MV-4-11 (cell line): ENCODE results near the gene SCN1B.

Experiments
- DNase-seq: peaks from one replicate; lab custom pipeline; 2025; lab: John Stamatoyannopoulos, UW

Gene SCN1B

DNA sequence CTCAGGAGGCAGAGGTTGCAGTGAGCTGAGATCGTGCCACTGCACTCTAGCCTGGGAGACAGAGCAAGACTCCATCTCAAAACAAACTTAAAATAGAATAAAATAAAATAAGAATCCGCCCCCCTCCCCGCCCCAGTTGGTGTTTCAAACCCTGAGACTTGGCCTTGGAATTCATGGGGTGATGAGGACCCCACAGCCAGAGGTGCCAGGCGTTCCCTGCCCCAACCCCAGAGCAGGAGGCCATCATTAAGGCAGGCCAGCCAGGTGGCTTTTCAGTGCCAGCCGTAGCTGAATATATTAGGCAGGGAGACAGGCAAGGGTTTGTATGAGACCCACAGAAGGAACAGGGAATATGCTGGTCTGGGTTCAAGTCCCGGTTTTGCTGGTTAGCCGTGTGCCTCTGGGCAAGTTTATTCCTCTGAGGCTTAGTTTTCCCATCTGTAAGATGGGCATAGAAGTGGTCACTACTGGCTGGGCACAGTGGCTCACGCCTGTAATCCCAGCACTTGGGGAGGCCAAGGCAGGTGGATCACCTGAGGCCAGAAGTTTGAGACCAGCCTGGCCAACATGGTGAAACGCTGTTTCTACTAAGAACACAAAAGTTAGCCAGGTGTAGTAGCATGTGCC lies 23.5 kb downstream of the SCN1B start:
- DNase-seq: no peak

DNA sequence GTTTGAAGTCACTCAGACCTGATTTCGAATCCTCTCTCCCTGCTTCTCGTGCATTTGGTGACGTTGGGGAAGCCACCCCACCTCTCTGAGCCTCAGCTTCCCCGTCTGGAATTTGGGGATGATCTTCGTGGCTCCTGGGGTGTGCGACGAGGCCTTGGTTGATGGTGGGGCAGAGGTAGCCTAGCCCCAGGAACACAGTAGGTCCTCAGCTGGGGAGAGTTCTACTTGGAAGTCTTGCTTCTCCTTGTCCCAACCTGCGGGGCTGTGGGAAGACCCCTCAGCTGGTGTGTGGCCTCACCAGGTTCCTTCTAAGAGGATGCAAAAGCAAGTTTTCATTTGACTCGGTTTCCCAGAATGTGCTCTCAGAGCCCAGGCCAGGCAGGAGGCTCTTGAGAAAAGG lies 24.4 kb downstream of the SCN1B start:
- DNase-seq: no peak

DNA sequence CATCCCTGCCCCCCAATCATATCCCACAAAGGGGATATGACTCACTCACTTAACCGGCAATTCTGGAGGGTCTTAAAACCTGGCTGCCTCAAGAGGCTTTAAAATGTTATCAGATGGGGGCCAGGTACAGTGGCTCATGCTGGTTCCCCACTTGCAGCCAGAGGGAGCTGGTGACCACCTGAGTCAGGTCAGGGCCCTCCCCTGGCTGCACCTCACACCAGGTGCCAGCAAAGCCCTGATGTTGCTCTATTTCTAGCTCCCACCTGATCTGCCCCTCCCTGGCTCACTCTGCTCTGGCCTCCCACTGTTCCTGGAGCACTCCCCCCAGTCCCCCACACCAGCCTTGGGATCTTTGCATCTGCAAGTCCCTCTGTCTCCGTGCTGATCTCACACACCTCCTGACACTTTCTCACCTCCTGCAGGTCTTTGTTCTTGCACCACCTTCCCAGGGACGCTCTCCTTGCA lies 25.5 kb downstream of the SCN1B start:
- DNase-seq: no peak

DNA sequence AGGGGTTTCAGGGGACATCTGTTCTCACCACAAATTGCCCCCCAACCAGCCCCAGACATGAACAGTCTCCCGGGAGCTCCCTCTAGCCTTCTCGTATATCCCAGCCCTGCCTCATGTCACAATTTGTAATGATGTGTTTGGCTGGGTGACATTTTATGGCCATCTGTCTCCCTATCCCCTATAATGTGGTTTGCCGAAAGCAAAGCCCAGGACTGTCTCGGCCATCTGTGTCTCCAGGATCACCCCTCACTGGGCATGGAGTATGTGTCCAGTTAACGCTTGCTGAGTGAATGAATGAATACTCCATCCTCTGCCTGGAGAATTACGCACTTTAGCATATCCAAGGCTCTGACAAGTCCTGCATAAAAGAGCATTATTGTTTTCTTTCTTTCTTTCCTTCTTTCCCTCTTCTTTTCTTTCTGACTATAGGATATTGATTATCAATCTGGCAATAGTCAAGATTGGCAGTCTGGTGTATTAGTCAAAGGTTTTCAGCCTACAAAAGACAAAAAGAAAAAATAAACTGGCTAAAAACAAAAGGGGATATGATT lies 26.3 kb downstream of the SCN1B start:
- no peak for DNase-seq

DNA sequence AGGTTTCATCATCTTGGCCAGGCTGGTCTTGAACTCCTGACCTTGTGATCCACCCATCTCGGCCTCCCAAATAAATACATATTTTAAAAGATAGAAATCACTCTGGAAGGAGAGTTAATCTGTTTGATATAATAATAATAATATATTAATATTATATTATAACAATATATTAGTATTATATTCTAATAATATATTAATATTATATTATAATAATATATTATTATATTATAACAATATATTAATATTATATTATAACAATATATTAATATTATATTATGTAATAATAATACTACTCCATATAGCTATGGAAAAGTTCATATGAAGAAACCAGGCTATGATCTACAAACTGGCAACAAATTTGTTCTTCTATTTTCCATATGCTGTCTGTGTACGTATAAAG lies 28.1 kb downstream of the SCN1B start:
- no peak for DNase-seq

DNA sequence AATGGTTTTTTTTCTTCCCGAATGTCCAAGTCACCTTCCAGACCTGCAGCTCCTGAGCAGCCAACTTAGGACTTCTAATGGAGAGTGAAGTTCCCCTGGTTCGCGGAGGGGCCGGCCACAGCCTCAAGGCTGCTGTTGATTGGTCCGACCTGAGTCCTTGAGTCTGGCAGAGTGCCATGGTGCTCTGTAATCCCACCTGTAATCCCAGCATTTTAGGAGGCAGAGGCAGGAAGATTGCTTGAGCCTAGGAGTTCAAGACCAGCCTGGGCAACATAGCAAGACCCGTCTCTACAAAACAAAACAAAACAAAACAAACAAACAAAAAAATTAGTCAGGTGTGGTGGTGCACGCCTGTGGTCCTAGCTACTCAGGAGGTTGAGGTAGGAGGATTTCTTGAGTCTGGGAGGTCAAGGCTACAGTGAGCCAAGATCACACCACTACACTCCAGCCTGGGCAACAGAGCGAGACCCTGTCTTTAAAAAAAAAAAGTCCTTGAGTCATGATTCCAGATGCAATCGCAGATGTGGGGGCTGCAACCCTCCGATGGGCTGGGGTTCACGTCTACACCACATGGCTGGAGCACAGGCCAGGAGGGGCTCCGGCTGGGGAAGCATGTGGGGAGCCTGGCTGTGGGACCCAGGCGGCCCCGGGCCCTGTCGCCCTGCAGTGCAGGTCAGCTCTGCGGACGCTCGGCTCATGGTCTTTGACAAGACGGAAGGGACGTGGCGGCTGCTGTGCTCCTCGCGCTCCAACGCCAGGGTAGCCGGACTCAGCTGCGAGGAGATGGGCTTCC lies 28.9 kb downstream of the SCN1B start:
- no peak for DNase-seq

DNA sequence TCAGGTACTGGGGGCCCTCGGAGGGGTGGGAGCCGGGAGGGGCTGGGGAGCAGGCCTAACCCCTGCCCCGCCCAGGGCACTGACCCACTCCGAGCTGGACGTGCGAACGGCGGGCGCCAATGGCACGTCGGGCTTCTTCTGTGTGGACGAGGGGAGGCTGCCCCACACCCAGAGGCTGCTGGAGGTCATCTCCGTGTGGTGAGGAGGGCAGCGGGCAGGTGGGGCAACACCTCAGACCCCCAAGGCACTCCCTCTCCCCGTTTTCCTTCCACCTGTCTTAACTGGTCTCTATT lies 29.5 kb downstream of the SCN1B start:
- DNase-seq: no peak

DNA sequence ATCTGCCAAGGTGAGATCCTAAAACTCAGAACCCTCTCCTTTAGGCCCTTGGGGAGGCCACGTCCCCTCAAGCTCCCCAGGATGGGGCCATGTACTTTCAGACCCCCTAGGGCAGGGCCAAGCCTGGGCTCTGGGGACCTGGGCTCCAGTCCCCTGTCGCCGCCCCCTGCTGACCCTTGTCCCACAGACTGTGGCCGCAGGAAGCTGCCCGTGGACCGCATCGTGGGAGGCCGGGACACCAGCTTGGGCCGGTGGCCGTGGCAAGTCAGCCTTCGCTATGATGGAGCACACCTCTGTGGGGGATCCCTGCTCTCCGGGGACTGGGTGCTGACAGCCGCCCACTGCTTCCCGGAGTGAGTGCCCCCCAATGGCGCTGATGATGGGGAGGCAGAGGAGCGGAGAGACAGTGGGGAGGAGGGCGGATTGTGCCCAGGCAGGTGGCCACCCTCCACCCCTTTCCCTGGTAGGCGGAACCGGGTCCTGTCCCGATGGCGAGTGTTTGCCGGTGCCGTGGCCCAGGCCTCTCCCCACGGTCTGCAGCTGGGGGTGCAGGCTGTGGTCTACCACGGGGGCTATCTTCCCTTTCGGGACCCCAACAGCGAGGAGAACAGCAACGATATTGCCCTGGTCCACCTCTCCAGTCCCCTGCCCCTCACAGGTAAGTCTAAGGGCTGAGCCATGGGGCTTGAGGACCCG lies 30.0 kb downstream of the SCN1B start:
- no peak for DNase-seq

DNA sequence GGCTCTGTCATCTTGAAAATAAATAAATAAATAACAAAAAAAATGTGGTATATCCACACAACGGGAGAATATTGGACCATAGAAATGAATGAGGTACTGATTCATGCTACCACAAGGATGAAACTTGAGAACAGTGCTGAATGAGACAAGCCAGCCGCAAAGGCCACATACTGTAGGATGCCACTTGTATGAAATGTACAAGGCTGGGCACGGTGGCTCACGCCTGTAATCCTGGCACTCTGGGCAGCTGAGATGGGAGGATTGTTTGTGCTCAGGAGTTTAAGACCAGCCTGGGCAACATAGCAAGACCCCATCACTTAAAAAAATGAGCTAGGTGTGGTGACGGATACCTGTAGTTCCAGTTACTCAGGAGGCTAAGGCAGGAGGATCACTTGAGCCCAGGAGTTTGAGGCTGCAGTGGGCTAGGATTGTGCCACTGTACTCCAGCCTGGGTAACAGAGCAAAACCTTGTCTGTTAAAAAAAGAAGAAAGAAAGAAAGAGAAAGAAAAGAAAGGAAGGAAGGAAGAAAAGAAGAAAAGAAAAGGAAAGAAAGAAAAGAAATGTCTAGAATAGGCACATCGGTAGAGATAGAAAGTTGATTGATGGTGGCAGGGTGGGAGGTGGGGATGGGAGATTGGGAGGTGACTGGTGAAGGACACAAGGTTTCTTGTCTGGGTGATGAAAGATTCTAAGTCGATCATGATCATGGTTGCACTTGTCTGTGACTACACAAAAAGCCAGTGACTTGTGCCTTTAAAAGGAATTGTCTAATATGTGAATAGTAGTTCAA lies 31.5 kb downstream of the SCN1B start:
- no peak for DNase-seq

DNA sequence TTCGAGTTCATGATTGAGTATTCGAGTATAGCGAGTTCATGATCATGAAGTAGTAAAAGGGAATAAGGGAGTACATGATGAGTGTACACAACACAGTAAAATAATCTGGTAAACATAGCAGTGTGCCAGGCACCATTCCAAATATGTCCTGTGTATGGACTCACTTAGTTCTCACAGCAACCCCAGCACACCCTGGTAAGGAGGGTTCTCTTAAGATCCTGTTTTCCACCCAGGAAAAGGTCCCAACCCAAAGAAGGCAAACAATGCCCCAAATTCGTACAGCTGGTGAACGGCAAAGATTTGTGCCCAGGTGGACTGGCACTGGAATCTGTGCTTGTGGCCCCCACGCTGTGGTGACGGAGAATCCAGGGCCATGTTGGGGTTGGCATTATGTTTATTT lies 32.7 kb downstream of the SCN1B start:
- no peak for DNase-seq

DNA sequence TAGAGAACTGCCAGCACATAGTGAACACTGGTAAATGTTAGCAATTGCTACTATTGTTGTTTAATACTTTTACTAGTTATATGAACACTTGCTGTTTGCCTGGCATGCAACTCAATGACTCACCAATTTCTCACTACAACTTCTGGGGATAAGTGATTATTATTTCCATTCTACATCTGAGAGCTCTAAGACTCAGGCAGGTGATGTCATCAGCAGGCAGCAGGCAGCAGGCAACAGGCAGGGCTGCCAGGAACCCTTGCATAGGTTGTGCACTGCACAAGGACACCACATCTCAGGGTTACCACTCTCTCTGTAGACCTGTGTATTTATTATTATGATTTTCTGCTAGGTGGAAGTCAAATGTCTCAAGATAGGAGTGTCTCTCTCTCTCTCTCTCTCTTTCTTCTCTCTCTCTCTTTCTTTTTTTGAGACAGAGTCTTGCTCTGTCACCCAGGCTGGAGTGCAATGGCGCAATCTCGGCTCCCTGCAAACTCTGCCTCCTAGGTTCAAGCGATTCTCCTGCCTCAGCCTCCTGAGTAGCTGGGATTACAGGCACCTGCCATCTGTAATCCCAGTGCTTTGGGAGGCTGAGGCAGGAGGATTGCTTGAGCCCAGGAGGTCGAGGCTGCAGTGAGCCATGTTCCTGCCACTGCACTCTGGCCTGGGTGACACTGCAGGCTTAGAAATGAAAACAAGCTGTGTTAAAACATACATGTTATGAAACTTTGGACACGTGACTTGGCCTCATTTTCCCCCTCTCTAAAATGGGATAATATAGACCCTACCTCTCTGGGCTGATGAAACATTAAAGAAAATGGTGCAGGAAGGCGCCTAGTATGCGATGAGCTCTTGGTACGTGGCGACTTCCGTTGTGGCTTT lies 33.9 kb downstream of the SCN1B start:
- DNase-seq: no peak

DNA sequence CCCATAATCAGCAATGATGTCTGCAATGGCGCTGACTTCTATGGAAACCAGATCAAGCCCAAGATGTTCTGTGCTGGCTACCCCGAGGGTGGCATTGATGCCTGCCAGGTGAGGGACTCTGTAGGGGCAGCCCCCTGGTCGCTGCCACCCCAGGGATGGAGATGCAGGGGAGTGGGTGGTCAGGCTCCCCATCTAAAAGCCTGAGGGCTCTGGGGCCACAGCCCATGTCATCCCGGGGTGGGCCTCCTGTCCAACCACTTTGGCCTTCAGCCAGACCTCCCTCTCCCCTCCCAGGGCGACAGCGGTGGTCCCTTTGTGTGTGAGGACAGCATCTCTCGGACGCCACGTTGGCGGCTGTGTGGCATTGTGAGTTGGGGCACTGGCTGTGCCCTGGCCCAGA lies 35.3 kb downstream of the SCN1B start:
- no peak for DNase-seq

DNA sequence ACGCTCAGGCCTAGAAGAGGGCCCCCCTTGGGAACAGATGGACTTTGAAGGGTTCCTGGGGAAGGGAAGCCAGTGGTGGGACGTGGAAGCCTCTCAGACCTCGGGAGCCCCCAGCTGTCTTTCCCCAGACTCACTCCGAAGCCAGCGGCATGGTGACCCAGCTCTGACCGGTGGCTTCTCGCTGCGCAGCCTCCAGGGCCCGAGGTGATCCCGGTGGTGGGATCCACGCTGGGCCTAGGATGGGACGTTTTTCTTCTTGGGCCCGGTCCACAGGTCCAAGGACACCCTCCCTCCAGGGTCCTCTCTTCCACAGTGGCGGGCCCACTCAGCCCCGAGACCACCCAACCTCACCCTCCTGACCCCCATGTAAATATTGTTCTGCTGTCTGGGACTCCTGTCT lies 35.9 kb downstream of the SCN1B start:
- DNase-seq: no peak

DNA sequence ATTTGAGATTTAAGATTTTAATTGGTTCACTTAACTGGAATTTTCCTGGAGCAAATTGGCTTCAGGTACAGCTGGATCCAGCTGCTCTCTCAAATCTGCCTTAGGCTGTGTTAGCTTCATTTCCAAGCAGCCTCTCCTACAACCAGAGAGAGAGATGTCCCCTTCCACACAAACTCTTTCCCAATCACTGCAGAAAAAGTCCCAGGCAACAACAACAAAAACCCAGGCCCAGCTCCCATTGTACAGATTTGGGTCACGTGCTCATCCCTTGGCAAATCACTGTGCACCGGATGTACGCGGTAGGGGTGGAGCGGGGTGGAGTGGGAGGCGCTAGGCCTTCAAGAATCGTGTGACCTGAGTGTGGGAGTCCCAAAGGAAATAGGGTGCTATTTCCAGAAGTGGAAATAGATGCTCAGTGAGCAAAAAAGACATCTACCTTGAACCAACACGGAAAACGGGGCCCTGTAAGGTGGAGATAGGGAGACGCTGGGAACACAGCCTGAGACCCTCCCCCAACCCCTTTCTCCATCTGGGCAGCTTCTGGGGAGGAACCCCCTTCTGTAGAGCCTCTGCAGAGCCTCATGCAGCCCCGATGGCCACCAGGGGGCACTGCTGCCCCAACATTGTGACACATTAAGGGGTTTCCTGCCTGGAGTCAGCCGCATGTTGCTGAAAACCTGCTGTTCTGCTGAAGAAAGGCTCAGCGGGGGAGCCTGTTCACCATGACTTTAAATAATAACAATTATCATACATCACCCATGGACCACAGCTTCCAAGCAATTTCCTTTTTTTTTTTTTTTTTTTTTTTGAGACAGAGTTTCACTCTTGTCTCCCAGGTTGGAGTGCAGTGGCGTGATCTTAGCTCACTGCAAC lies 36.7 kb downstream of the SCN1B start:
- peak; percentile 82 for DNase-seq

DNA sequence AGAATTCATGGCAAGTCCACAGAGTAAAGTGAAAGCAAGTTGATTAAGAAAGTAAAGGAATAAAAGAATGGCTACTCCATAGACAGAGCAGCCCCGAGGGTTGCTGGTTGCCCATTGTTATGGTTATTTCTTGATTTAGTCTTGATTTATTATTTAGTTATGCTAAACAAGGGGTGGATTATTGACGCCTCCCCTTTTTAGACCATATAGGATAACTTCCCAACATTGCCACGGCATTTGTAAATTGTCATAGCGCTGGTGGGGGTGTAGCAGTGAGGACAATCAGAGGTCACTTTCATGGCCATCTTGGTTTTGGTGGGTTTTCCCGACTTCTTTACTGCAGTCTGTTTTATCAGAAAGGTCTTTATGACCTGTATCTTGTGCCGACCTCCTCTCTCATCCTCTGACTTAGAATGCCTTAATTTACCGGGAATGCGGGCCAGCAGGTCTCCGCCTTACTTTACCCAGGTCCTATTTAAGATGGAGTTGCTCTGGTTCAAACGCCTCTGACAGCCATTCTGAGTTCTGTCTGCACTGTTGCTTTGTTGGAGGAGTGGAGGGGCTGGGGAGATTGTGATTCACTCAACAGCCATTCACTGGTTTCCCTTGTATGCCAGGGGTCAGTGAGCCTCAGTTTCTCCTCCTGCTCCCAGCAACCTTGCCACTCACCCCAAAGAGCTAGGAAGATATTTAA lies 38.8 kb downstream of the SCN1B start:
- no peak for DNase-seq

DNA sequence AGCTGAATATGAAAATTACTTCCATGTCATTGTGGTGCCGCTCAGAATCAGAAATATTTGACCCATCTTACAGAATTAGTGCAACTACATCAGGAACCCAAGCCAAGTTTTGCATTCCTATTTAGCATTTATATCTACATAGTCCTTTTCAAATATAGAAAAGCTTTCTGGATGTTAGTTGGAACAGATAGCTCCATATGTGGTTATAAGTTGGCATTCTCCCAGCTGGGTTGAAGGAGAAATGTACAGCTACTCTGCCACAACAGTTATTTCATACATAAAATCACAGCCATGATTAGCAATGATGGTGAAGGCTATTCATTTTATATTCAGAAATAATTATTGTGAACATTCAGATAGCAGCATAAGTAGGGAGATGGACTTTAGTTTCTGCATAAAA lies 39.4 kb downstream of the SCN1B start:
- no peak for DNase-seq

DNA sequence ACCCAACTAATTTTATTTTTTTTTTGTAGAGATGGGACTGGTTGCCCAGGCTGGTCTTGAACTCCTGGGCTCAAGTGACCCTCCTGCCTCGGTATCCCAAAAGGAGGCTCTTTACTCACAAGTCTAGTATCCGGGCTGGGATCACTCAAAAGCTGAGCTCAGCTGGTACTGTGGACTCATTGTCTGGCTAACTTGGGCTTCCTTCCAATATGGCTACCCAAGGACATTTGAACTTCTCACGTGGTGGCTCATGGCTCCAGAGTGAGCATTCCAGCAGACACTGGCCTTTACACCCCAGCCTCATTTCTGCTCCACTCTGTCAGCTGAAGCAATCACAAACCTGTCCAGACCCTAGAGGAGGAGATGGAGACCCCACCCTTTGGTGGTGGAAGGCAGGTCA lies 40.2 kb downstream of the SCN1B start:
- DNase-seq: no peak

DNA sequence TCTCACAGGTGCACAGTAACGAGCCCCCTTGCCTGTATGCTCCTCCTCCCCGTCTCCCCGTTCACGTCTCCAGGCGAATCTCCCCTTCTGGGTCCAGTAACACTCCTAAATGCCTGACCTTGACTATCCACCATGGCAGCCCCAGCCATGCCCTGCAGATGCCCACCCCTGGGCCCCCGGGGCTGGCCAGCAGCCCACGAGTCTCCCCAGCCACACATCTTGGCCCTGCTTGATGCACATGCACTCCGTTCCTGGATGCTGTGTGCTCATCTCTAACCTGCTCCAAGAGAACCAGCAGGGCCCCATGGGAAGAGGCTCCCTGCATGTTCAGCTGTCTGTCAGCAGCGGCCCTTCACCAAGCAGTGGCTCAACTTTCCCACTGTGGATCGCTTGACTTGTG lies 43.2 kb downstream of the SCN1B start:
- DNase-seq: no peak

DNA sequence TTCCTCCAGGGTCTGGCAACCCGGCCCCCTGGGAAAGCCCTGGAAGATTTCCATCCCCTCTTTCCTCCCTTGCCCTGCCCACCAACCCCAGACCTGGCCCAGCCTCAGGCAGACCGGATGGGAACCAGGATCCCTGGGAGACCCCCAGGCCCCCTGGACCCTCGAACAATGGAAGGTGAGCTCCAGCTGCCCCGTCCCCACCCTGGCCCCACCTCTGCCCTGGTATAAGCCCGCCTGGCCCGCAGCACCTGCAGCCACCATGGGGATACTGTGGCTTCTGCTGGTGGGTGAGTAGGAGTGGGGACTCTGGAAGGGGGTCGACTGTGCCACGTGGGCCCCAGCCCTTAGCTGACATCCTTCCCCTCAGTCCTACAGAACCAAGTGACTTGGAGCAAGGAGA lies 43.7 kb downstream of the SCN1B start:
- no peak for DNase-seq
